HG03565 (cell line): ENCODE results near the gene NEK2.
"Not testable (repeated sequence)": the region's sequence is repeated elsewhere in the genome, so short reads cannot be mapped to it uniquely, and the experiment has no call there.

Experiments used
- ATAC-seq: cut with Tn5 transposase; IDR thresholded peaks from one replicate; pipeline ENCODE4 v1.9.1; 2021; ENCODE audit warnings: mild to moderate bottlenecking, moderate library complexity; ENCODE audit not compliant: unreplicated experiment

NEK2 gene

GRCh38 chr1:211695135-211695816 lies 19.9 kb upstream of the NEK2 start:
- peak; percentile 64 for ATAC-seq

DNA sequence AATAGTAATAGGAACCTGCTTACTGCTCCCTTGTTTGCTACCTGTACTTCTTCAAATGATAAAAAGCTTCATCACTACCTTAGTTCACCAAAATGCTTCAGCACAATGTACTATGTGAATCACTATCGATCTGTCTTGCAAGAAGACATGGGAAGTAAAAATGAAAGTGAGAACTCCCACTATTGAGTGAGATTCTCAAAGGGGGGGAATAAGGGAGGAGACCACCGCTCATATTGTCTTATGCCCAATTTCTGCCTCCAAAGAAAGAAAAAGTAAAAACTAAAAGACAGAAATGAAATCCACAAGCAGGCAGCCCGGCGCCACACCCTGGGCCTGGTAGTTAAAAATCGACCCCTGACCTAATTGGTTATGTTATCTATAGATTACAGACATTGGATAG lies 18.5 kb upstream of the NEK2 start:
- not testable (repeated sequence) for ATAC-seq

GRCh38 chr1:211688421-211688820 lies 13.0 kb upstream of the NEK2 start:
- ATAC-seq, result no peak

DNA sequence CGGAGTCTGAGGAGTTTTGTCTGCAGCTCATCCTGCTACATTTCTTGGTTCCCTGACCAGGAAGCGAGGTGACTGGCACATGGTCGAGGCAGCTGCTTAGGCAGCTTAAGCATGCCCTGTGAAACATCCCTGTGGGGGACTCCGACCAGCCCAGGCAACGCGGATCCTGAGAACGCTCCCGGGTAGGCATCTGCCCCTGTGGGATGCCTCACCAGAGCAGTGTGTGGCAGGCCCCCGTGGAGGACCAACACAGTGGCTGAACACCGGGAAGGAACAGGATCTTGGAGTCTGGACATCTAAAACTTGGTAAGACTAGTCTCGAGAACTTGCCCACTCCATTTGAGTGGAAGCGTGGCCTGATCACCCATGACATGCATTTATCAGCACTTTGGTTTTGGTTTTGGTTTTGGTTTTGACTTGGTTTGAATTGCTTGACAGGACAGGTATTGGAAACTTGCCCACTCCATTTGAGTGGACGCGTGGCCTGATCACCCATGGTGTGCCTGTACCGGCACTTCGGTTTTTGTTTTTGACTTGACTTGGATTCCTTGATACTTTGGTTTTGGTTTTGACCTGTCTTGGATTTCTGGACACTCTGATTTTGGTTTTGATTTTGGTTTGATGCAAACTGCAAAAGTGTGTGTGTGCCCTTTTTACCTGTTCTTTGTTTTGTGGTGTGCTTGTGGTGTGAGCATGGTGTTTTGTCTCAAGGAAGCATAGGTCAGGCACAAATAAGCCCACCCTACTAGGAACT lies 12.2 kb upstream of the NEK2 start:
- no peak for ATAC-seq

GRCh38 chr1:211685823-211686222 lies 10.4 kb upstream of the NEK2 start:
- ATAC-seq, result no peak

GRCh38 chr1:211684791-211685190 lies 9.4 kb upstream of the NEK2 start:
- ATAC-seq, result no peak

DNA sequence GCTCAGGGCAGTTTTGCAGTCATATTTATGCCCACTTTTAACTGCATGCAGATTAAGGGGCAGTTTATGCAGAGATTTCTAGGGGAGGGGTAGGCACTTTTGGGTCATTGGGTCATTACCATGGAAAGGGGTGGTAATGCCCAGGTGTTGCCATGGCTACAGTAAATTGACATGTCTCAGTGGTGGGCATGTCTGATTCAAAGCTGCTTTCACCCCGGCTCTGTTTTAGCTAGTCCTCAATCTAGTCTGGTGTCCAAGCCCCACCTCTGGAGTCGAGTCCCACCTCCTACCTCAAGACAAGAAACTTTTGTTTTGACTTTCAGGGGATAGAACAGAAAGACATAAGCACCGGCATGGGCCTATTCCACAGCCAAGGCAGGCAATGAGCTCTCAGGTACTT lies 8.9 kb upstream of the NEK2 start:
- ATAC-seq, result no peak

- no peak for ATAC-seq
Measured at GRCh38 chr1:211683396-211684297, 8.2 kb upstream of the NEK2 start.

GRCh38 chr1:211682186-211682585 lies 6.8 kb upstream of the NEK2 start:
- ATAC-seq, result not testable (repeated sequence)

GRCh38 chr1:211680752-211681327 lies 5.4 kb upstream of the NEK2 start:
- peak; percentile 68 for ATAC-seq

DNA sequence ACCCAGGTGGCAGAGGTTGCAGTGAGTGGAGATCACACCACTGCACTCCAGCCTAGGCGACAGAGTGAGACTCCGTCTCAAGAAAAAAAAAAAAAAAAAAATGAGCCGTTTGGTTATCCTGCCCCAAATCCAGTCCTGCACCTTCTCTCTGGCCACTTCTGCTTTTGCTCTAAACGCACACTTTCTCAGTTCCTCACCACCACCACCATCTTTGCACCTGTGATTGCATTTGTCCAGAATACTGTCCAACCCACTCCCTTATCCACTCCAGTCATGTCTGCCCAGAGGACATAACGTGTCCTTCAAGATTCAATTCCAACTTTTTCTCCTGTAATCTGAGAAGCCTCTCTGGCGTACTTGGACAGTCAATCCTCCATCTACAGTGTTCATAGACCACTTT lies 2.2 kb upstream of the NEK2 start:
- peak; percentile 35 for ATAC-seq

GRCh38 chr1:211676761-211677160 lies 1.3 kb upstream of the NEK2 start:
- no peak for ATAC-seq

DNA sequence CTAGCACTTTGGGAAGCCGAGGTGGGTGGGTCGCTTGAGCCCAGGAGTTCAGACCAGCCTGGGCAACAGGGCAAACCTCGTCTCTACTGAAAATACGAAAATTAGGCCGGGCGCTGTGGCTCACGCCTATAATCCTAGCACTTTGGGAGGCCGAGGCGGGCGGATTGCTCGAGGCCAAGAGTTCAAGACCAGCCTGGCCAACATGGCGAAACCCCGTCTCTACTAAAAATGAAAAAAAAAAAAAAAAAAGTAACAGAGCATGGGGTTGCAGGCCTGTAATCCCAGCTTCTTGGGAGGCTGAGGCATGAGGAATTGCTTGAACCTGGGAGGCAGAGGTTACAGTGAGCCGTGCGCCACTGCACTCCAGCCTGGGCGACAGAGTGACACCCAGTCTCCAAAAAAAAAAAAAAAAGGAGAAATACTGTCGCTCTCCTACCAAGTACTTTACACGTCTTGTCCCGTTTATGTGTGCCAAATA lies 724 bp upstream of the NEK2 start:
- ATAC-seq, result no peak

DNA sequence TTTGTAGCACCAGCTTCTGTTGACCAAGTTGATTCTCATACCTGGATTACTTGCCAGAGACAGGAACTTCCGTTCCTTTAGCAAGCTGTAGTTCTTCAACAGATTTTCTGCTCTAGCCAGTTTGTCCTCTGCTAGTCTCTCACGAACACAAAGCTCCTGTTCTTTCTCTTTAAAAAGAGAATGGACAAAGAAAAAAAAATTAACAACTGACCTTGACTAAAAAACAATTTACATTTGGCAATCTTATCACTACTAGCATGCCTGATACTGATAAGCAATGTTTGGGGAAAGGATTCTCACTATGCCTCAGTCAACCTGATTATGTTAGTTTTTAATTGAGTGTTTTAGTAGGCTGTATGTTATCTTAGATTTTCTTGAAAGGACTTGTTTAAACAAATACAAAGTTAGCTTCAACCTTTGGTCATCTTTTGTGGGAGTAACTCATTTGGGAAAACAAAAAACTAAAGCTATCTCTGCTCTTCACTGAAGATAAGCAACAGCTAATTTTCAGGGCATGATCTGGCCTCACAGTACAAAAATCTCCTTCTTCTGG lies 8.3 kb downstream of the NEK2 start:
- ATAC-seq, result no peak

GRCh38 chr1:211660718-211661222 lies 14.7 kb downstream of the NEK2 start:
- no peak for ATAC-seq

DNA sequence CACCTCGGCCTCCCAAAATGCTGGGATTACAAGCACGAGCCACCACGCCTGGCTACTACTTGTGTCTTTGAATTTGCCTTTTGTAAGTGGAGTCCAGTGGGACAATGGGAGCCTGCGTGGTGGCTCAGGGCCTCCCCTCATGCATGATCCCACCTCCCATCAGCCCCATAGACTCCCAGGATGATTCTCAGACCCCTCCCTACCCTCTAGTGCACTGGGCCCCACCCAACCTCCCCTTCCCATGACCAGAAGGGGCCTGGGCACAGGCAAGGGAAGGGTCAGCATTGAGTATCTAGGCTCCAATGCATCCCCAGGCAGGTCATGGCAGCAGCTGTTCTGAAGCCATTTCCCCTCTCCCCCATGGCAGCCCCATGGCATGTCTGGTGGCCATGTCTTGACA lies 18.7 kb downstream of the NEK2 start:
- no peak for ATAC-seq

DNA sequence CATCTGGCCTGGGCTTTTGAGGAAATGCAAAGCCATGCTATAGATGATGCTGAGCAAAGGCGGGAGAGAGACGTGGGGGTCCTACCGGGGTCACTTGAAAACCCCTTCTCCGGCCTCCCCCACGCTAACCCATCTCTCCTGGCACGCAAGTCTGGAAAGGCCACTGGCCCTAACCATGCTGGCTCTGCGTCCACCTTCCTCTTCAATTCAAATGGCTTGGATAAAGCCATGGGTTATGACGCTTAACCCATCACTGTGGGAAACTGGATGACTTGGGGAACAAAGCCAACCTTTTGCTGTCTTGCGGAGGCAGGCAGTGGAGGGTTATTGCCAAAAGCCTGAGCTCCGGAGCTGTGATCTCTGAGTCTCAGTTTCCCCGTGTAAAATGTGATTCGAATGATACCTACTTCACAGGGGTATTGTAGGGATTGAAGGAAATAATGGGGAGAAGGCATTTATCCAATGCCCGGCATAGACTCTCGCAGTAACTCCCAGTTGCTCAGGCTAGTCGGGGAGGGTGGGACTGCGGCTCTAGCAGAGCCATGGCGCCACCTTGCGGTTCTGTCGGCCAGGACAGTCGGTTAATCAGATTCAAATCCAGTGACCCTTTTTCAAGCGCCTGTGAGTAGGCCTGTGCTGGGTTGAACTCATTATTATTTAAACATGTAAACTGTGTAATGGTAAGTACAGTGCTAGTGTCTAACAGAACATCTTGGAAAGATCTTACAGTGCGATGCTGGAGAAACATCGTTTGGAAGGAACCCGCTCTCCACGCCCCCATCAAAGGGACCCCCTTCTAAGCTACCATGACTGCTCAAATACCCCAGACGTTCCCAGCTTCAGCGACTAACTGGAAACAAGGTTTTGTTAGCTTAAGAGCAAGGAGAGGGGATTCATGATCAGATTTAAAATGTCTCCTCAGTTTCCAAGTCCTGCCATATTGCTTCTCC lies 20.3 kb downstream of the NEK2 start:
- peak; percentile 79 for ATAC-seq

GRCh38 chr1:211653959-211654496 lies 21.4 kb downstream of the NEK2 start:
- no peak for ATAC-seq

DNA sequence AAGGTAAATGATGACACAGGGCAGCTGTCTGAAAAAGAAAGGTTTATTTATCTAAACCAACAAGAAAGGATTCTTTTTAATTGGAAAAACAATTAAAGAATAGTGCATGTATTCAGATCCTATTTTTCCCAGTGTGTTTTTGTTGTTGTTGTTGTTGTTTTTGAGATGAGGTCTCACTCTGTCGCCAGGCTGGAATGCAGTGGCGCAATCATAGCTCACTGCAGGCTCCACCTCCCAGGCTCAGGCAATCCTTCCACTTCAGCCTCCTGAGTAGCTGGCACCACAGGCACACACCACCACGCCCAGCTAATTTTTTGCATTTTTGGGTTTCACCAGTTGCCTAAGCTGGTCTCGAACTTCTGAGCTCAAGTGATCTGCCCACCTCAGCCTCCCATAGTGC lies 22.1 kb downstream of the NEK2 start:
- no peak for ATAC-seq
